Stomach (tissue), 4 donors: Measurements from ENCODE around the gene CIBAR2.

Experiments
- CTCF ChIP-seq, 7 experiments: fragments of 450-650 bp in 4 of 7; fragments of 200-600 bp in 3 of 7; sonication (generic) in 3 of 7; IDR thresholded peaks; one replicate each; pipeline ENCODE4 v1.5.1; 2016 to 2019; ENCODE audit warnings: antibody characterized with exemption in 7 of 7, control low read depth in 2 of 7, mild to moderate bottlenecking in 1 of 7
- POLR2AphosphoS5 ChIP-seq, 3 donors: sonication (generic); formaldehyde crosslinking; IDR thresholded peaks; one replicate each; pipeline ENCODE4 v1.6.1; 2016; ENCODE audit warnings: antibody characterized with exemption in 3 of 3

DNA sequence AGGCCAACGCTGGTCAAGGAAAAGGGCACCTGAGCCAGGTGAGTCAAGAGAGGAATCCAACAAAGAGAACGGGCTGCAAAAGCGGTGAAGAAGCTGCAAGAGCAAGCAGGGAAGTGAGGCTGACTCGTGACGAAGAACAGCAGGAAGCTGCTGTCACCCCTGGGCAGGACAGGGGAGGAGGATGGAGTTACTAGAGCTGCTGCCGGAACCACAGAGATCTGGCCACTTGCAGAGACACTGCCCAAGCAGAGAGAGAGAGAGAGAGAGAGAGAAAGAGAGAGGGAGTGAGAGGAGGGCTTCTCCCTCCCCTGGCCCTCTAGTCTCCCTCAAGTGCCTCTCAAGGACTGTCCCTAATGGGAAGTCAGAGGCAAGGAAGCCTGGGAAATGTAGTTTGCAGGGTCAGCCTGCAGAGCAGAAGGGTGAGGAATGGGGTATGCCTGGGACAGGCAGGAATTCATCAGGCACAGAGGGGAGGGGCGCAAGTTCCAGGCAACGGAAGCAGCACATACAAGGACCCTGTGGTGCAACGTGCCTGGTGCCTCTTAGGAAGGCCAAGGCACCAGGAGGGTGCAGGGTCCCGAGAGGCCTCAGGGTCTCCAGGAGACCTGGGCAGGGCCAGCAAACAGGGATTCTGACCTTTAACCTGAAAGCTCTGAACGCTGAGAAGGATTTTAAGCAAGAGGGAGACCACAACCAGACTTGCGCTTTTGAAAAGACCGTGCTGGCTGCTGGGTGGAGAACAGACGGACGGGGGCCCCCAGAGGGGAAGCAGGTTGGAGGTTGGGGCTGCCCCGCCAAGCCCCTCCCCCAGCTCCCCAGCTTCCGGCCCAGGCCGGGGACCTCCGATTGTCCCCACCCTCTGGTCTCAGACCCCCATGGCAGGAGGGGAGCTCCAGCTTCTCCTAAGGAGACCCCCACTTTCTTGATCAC, 45.8 kb upstream of the CIBAR2 start:
- TF ChIP-seq POLR2AphosphoS5 (IDR thresholded peaks at IDR 0.05) (no peak), CTCF (IDR thresholded peaks at IDR 0.05) (no peak)
